B cell (primary cell): ENCODE data around the gene MSLN. TPM values are rescaled to one million over a fixed set of nuclear protein-coding genes. Genes with fewer than 3 reads are reported as not detected.

Experiments
- ATAC-seq: fragments of 200-7000 bp; cut with Tn5 transposase; one replicate; pipeline ENCODE4 v1.10.0; 2021; ENCODE audit warnings: low read depth, mild to moderate bottlenecking, moderate number of reproducible peaks, moderate library complexity
- CTCF ChIA-PET: fragments of 350-600 bp; sonication (Branson Sonifier 250); formaldehyde crosslinking; loops from one replicate; lab custom pipeline; 2021; ENCODE audit warnings: antibody characterized with exemption, inconsistent platforms; lab: Charles Lee
- POLR2A ChIA-PET: fragments of 350-600 bp; sonication (Branson Sonifier 250); formaldehyde crosslinking; loops from one replicate; lab custom pipeline; 2021; ENCODE audit warnings: antibody characterized with exemption; lab: Charles Lee
- DNase-seq: peaks from one replicate; pipeline ENCODE4 v3.0.0; 2013
- H2AFZ ChIP-seq: 2 replicates; pipeline ENCODE4 v1.6.1; 2012; ENCODE audit warnings: mild to moderate bottlenecking, low read depth, low read length; ENCODE audit not compliant: insufficient read depth, poor library complexity, severe bottlenecking
- H3K27ac ChIP-seq, 2 donors: 1 replicate in 1 of 2; 2 replicates in 1 of 2; pipeline ENCODE4 v1.5.1; 2012 to 2013; ENCODE audit warnings: low read length in 2 of 2, mild to moderate bottlenecking in 2 of 2, moderate library complexity in 1 of 2
- H3K27me3 ChIP-seq, 4 experiments: fragments of 200-600 bp in 1 of 4; sonication (generic) in 1 of 4; replicated peaks in 1 of 4; 1 replicate in 2 of 4; 2 replicates in 2 of 4; pipeline versions ENCODE4 v1.6.1 to v1.7.0; 2013 to 2016; ENCODE audit warnings: low read length in 3 of 4, mild to moderate bottlenecking in 2 of 4, mixed read lengths in 1 of 4, moderate library complexity in 1 of 4; ENCODE audit not compliant: insufficient read depth in 4 of 4, control insufficient read depth in 3 of 4; ENCODE audit errors: control extremely low read depth in 1 of 4
- H3K36me3 ChIP-seq, 2 experiments: replicated peaks in 1 of 2; 1 replicate in 1 of 2; 2 replicates in 1 of 2; pipeline versions ENCODE4 v1.6.1 to v1.7.1; 2013; ENCODE audit warnings: low read length in 1 of 2; ENCODE audit not compliant: insufficient read depth in 2 of 2, control insufficient read depth in 1 of 2; ENCODE audit errors: control extremely low read depth in 1 of 2, extremely low read depth in 1 of 2
- H3K4me1 ChIP-seq, 2 donors: fragments of 200-600 bp in 1 of 2; sonication (generic) in 1 of 2; 1 replicate in 1 of 2; 2 replicates in 1 of 2; pipeline versions ENCODE4 v1.5.1 to v1.6.1; 2013 to 2017; ENCODE audit warnings: low read length in 2 of 2; ENCODE audit not compliant: control insufficient read depth in 2 of 2, insufficient read depth in 2 of 2
- H3K4me2 ChIP-seq: replicated peaks from 2 replicates; pipeline ENCODE3; 2012; ENCODE audit warnings: mild to moderate bottlenecking, low read depth, low read length; ENCODE audit not compliant: poor library complexity, severe bottlenecking
- H3K4me3 ChIP-seq, 5 experiments: fragments of 200-600 bp in 1 of 5; sonication (generic) in 1 of 5; 1 replicate in 3 of 5; 2 replicates in 2 of 5; pipeline versions ENCODE4 v1.5.1 to v1.7.0; 2011 to 2016; ENCODE audit warnings: low read length in 4 of 5, mild to moderate bottlenecking in 4 of 5, low read depth in 2 of 5, control low read depth in 1 of 5, moderate library complexity in 1 of 5; ENCODE audit not compliant: insufficient read depth in 1 of 5; ENCODE audit errors: control extremely low read depth in 1 of 5, extremely low read depth in 1 of 5
- H3K79me2 ChIP-seq: fragments of 200-600 bp; sonication (generic); one replicate; pipeline ENCODE4 v1.6.0; 2016; ENCODE audit warnings: low read length; ENCODE audit not compliant: control insufficient read depth, insufficient read depth
- H3K9ac ChIP-seq: fragments of 200-600 bp; sonication (generic); 2 replicates; pipeline ENCODE4 v1.6.1; 2017; ENCODE audit warnings: mild to moderate bottlenecking, low read length, moderate library complexity
- H3K9me3 ChIP-seq, 3 donors: one replicate each; pipeline versions ENCODE4 v1.6.1 to v1.7.1; 2013; ENCODE audit warnings: low read length in 2 of 3; ENCODE audit not compliant: control insufficient read depth in 2 of 3, insufficient read depth in 1 of 3; ENCODE audit errors: control extremely low read depth in 1 of 3
- H4K20me1 ChIP-seq: 2 replicates; pipeline ENCODE4 v1.6.0; 2012; ENCODE audit warnings: mild to moderate bottlenecking, low read length; ENCODE audit not compliant: insufficient read depth, control insufficient read depth, poor library complexity, severe bottlenecking
- H3K27ac Mint-ChIP-seq: one replicate; pipeline ENCODE4 v1.8.0; 2021; ENCODE audit warnings: mixed read lengths
- H3K27me3 Mint-ChIP-seq: one replicate; pipeline ENCODE4 v1.8.0; 2021; ENCODE audit warnings: mixed read lengths
- H3K4me1 Mint-ChIP-seq: one replicate; pipeline ENCODE4 v1.8.0; 2021; ENCODE audit warnings: mixed read lengths
- H3K4me3 Mint-ChIP-seq: one replicate; pipeline ENCODE4 v1.8.0; 2021; ENCODE audit warnings: mixed read lengths
- H3K9me3 Mint-ChIP-seq: one replicate; pipeline ENCODE4 v1.8.0; 2022; ENCODE audit warnings: mixed read lengths; ENCODE audit not compliant: insufficient read depth
- EZH2 ChIP-seq: IDR thresholded peaks from 2 replicates; pipeline ENCODE4 v1.6.1; 2012; ENCODE audit warnings: borderline replicate concordance, low read depth, mild to moderate bottlenecking, moderate library complexity, low read length; ENCODE audit not compliant: insufficient read depth, poor library complexity, severe bottlenecking
- WGBS: methylation state at CpG from one replicate; pipeline ENCODE4 v1.1.5; 2013; ENCODE audit warnings: missing lambda C conversion rate; ENCODE audit not compliant: insufficient coverage; 5-methylcytosine and 5-hydroxymethylcytosine counted together
- intact Hi-C: fragments of 100-400 bp; cut with micrococcal nuclease; formaldehyde crosslinking; loops from one replicate; pipeline ENCODE4 v1.10.0; 2022
- polyA plus RNA-seq: library from polyadenylated mRNA; depleted of rRNA; stranded (reverse); fragments of >200 nt; gene quantifications from 2 replicates; pipeline ENCODE4 v1.2.3, GENCODE V29; 2012
- total RNA-seq, 2 donors: library from RNA; stranded (reverse); fragments of 120-200 nt in 1 of 2; gene quantifications; 1 replicate in 1 of 2; 2 replicates in 1 of 2; pipeline versions ENCODE4 v1.2.3 to v1.2.4, GENCODE V29; 2013 to 2022
- TF ChIP-seq, protein P1 (sequence below): fragments of 200-600 bp; IDR thresholded peaks from one replicate; pipeline ENCODE4 v1.8.0; 2022; ENCODE audit warnings: antibody characterized with exemption, mild to moderate bottlenecking

Gene MSLN
- total and polyA plus RNA-seq, 2 donors (not counting 1 experiment from before 2014, with no cell fraction given), result not detected

DNA sequence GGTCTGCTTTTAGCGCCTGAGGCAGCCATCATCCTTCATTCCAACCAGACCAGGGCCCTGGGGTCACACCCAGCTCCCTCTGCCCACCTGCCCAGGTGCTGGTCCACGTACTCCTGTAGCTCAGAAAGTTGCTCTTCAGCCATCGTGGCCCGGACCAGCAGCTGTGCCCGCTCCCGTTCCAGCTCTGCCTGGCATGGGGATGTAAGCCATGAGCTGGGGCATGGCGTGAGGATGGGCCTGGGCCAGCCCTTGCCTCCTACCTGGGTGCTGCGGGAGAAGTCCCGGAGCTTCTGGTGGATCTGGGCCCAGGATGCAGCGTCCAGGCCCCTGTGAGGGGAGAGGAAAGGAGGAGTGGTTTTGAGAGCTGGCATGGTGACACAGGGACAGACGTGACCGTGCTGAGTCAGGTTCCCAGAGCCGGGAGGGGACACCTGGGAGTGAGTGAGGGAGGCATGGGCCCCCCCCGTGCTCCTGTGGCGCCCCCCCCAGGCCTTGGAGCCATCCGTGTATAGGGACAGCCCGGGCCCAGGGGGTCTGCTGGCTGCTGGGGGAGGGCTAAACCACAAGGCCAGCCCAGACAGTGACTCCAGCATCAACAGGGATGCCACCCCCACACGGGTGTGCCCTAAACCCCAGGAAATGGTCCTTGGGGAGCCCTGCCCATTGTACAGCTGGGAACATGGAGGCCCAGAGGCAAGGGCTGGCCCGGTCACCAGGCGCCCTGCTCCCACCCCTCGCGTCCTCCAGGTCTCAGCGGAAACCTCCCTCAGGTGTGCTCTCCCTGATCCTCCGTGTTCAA is 37.5 kb upstream of the MSLN start:
- Mint-ChIP-seq H3K4me1 (peaks cover 26% of the 10 kb centered on the region), H3K27ac (peak overlapping the region; percentile 41), H3K9me3 (no peaks in the 10 kb centered on the region), H3K4me3 (peak overlapping the region; percentile 44), H3K27me3 (no peaks in the 10 kb centered on the region)
- H3K27me3 ChIP-seq, result no peaks in the 10 kb centered on the region
- no peak for TF ChIP-seq EZH2
- TF ChIP-seq, protein P1, sequence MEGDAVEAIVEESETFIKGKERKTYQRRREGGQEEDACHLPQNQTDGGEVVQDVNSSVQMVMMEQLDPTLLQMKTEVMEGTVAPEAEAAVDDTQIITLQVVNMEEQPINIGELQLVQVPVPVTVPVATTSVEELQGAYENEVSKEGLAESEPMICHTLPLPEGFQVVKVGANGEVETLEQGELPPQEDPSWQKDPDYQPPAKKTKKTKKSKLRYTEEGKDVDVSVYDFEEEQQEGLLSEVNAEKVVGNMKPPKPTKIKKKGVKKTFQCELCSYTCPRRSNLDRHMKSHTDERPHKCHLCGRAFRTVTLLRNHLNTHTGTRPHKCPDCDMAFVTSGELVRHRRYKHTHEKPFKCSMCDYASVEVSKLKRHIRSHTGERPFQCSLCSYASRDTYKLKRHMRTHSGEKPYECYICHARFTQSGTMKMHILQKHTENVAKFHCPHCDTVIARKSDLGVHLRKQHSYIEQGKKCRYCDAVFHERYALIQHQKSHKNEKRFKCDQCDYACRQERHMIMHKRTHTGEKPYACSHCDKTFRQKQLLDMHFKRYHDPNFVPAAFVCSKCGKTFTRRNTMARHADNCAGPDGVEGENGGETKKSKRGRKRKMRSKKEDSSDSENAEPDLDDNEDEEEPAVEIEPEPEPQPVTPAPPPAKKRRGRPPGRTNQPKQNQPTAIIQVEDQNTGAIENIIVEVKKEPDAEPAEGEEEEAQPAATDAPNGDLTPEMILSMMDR, result no peak
- 89% methylated on average over 18 of the region's 24 CpGs for WGBS
- no peak overlapping the region for H3K9ac ChIP-seq
- H4K20me1 ChIP-seq, result peaks cover 16% of the 10 kb centered on the region
- no peak for ATAC-seq
- peaks cover 0 to 3% (median 0%) of the 10 kb centered on the region in 3 donors for H3K9me3 ChIP-seq
- H2AFZ ChIP-seq, result no peak overlapping the region
- intact Hi-C loops, result loop anchor here (5.0 kb wide), 1 partner anchor 41 kb away; the partner anchor contains the start of genes JMJD8 and STUB1
- H3K4me1 ChIP-seq, result peaks cover 22 to 47% of the 10 kb centered on the region in 2 donors
- H3K27ac ChIP-seq, result peak overlapping the region in 1 of 2 donors; percentile 9
- CTCF ChIA-PET, result interaction anchor here (0.9 to 3.8 kb wide), 6 partner anchors 9 to 689 kb away, joined by 3 to 26 read pairs (median 3); partner anchors contain the start of gene CIAO3
- DNase-seq, result no peak
- no peaks in the 10 kb centered on the region for H3K36me3 ChIP-seq
- POLR2A ChIA-PET, result no interaction called here
- H3K79me2 ChIP-seq, result no peaks in the 10 kb centered on the region
- H3K4me3 ChIP-seq, result no peak overlapping the region
- H3K4me2 ChIP-seq, result no peak overlapping the region

DNA sequence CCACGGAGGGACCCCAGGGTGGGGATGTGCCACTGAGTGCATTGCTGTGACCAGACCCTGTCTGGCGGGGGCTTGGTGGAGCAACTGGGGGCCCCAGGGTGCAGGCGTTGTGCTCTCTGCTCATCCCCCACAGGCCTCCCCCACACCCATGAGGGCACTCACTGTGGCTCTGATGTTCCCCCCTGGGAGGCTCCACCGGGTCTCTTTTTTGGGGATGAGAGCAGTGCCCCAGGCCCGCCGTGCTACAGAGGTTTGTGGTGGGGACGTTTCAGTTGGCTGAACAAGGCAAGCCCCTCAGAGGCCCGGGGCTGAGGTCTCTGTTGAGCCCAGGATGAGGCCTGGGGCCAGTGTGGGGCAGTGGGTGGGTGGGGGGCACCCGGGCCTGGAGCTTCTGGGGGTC is 36.8 kb upstream of the MSLN start:
- H3K27me3 ChIP-seq, result no peaks in the 10 kb centered on the region
- no peaks in the 10 kb centered on the region for H3K9me3 Mint-ChIP-seq
- H3K27ac ChIP-seq, result no peak overlapping the region
- H3K27me3 Mint-ChIP-seq, result no peaks in the 10 kb centered on the region
- no peak for DNase-seq
- H3K9ac ChIP-seq, result no peak overlapping the region
- H3K4me3 ChIP-seq, result no peak overlapping the region
- no peaks in the 10 kb centered on the region for H3K79me2 ChIP-seq
- H4K20me1 ChIP-seq, result peaks cover 16% of the 10 kb centered on the region
- WGBS, result 16% methylated on average over 8 of the region's 9 CpGs
- ChIA-PET CTCF (interaction anchor here (1.4 kb wide), 1 partner anchor 14 kb away, joined by 3 read pairs; no protein-coding TSS in a partner anchor), POLR2A (interaction anchor here (1.4 kb wide), 1 partner anchor 14 kb away, joined by 3 read pairs; no protein-coding TSS in a partner anchor)
- peaks cover 25 to 51% of the 10 kb centered on the region in 2 donors for H3K4me1 ChIP-seq
- H3K4me3 Mint-ChIP-seq, result no peak overlapping the region
- no peaks in the 10 kb centered on the region for H3K36me3 ChIP-seq
- no peak overlapping the region for H2AFZ ChIP-seq
- H3K9me3 ChIP-seq, result peaks cover 0 to 3% (median 0%) of the 10 kb centered on the region in 3 donors
- H3K4me1 Mint-ChIP-seq, result peaks cover 28% of the 10 kb centered on the region
- ATAC-seq, result no peak
- intact Hi-C loops, result loop anchor here (5.0 kb wide), 1 partner anchor 41 kb away; the partner anchor contains the start of genes JMJD8 and STUB1
- TF ChIP-seq, protein P1, result no peak
- TF ChIP-seq EZH2, result no peak
- H3K4me2 ChIP-seq, result no peak overlapping the region
- H3K27ac Mint-ChIP-seq, result no peak overlapping the region
